Stomach (tissue), 4 donors: Measurements from ENCODE around the gene DUSP14.

ENCODE experiments used
- POLR2A ChIP-seq, 4 donors: fragments of 450-650 bp; IDR thresholded peaks; one replicate each; pipeline ENCODE4 v1.6.1; 2016; ENCODE audit warnings: antibody characterized with exemption in 4 of 4, control low read depth in 2 of 4, mild to moderate bottlenecking in 1 of 4, moderate library complexity in 1 of 4
- POLR2AphosphoS5 ChIP-seq, 3 donors: sonication (generic); formaldehyde crosslinking; IDR thresholded peaks; one replicate each; pipeline ENCODE4 v1.6.1; 2016; ENCODE audit warnings: antibody characterized with exemption in 3 of 3
- TF ChIP-seq, protein P1 (sequence below), 7 experiments: fragments of 450-650 bp in 4 of 7; fragments of 200-600 bp in 3 of 7; sonication (generic) in 3 of 7; IDR thresholded peaks; one replicate each; pipeline ENCODE4 v1.5.1; 2016 to 2019; ENCODE audit warnings: antibody characterized with exemption in 7 of 7, control low read depth in 2 of 7, mild to moderate bottlenecking in 1 of 7

DNA sequence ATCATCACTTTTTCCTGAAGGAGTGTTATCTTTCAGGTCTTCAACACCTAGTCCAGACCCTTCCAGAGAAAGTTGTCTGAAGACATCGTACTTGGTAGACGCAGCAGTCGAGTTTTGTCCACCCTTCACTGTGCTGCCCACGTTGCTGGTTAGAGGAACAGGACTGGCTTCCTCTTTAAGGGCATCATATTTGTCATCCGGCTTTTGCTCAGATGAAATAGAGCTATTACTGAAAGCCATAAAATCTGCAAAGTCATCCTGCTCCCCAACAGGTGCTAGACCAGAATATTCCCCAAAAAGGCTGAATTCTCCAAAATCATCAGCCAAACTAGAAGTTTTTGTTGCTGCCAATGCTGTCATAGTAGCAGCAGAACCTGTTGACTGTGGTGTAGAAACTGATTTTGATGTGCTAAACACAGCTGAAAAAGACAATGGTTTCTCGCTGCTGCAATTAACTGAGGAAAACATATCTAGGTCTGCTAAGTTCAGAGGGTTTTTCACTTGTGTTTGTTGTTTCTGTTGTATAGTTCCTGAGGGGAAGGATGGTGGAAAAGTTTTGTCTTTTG, 63.8 kb downstream of the DUSP14 start:
- TF ChIP-seq, protein P1, sequence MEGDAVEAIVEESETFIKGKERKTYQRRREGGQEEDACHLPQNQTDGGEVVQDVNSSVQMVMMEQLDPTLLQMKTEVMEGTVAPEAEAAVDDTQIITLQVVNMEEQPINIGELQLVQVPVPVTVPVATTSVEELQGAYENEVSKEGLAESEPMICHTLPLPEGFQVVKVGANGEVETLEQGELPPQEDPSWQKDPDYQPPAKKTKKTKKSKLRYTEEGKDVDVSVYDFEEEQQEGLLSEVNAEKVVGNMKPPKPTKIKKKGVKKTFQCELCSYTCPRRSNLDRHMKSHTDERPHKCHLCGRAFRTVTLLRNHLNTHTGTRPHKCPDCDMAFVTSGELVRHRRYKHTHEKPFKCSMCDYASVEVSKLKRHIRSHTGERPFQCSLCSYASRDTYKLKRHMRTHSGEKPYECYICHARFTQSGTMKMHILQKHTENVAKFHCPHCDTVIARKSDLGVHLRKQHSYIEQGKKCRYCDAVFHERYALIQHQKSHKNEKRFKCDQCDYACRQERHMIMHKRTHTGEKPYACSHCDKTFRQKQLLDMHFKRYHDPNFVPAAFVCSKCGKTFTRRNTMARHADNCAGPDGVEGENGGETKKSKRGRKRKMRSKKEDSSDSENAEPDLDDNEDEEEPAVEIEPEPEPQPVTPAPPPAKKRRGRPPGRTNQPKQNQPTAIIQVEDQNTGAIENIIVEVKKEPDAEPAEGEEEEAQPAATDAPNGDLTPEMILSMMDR (IDR thresholded peaks at IDR 0.05): no peak
- TF ChIP-seq POLR2A (IDR thresholded peaks at IDR 0.05): no peak
- TF ChIP-seq POLR2AphosphoS5 (IDR thresholded peaks at IDR 0.05): no peak
